Stimulated activated CD8-positive, alpha-beta memory T cell treated with anti-CD3 and anti-CD28 coated beads, Interleukin-15, amount 100 ng/mL, for 4 hours (primary cell): Measurements from ENCODE around the gene BCL11A.

ENCODE experiments used
- DNase-seq, 2 donors: peaks; one replicate each; pipeline ENCODE4 v3.0.0-alpha.2; 2020; ENCODE audit warnings: low read depth in 2 of 2

BCL11A gene

GRCh38 chr2:60507211-60507965, 46.1 kb downstream of the BCL11A start:
- no peak for DNase-seq

GRCh38 chr2:60505880-60506260, 47.6 kb downstream of the BCL11A start:
- no peak for DNase-seq

- DNase-seq = no peak
Observed at GRCh38 chr2:60505240-60505879, 48.1 kb downstream of the BCL11A start.

- DNase-seq = no peak
Observed at GRCh38 chr2:60504049-60504448, 49.4 kb downstream of the BCL11A start.

- no peak for DNase-seq
Observed at GRCh38 chr2:60502144-60502543, 51.3 kb downstream of the BCL11A start.

- DNase-seq = no peak
Observed at GRCh38 chr2:60500861-60501260, 52.6 kb downstream of the BCL11A start.

- DNase-seq = no peak
Observed at GRCh38 chr2:60499651-60500265, 53.7 kb downstream of the BCL11A start.

- DNase-seq = no peak
Observed at GRCh38 chr2:60498816-60499429, 54.5 kb downstream of the BCL11A start.

GRCh38 chr2:60498127-60498815, 55.2 kb downstream of the BCL11A start:
- DNase-seq = no peak

GRCh38 chr2:60497500-60497899, 56.0 kb downstream of the BCL11A start:
- no peak for DNase-seq

- DNase-seq = no peak
Observed at GRCh38 chr2:60496956-60497355, 56.5 kb downstream of the BCL11A start.

- DNase-seq = no peak
Observed at GRCh38 chr2:60496475-60496874, 57.0 kb downstream of the BCL11A start.

- DNase-seq = no peak
Observed at GRCh38 chr2:60495041-60495625, 58.3 kb downstream of the BCL11A start.

- DNase-seq = no peak
Observed at GRCh38 chr2:60493804-60494387, 59.6 kb downstream of the BCL11A start.

- DNase-seq = no peak
Observed at GRCh38 chr2:60492548-60492947, 60.9 kb downstream of the BCL11A start.

- DNase-seq = no peak
Observed at GRCh38 chr2:60490848-60491247, 62.6 kb downstream of the BCL11A start.

- no peak for DNase-seq
Observed at GRCh38 chr2:60490441-60490840, 63.0 kb downstream of the BCL11A start.

GRCh38 chr2:60489289-60489688, 64.2 kb downstream of the BCL11A start:
- DNase-seq = no peak

GRCh38 chr2:60488291-60488690, 65.2 kb downstream of the BCL11A start:
- DNase-seq = no peak

- DNase-seq = no peak
Observed at GRCh38 chr2:60487174-60487573, 66.3 kb downstream of the BCL11A start.

- no peak for DNase-seq
Observed at GRCh38 chr2:60486551-60486950, 66.9 kb downstream of the BCL11A start.
